DND-41 (cell line): ENCODE data around the gene CCDC3.

Source experiments
- ATAC-seq: fragments of 200-7000 bp; cut with Tn5 transposase; 3 replicates; pipeline ENCODE4 v1.9.1; 2021; ENCODE audit warnings: low read depth; ENCODE audit not compliant: insufficient read depth
- DNase-seq: peaks from one replicate; pipeline ENCODE4 v3.0.0-alpha.2; 2020
- H2AFZ ChIP-seq: 2 replicates; pipeline ENCODE4 v1.6.0; 2012; ENCODE audit warnings: low read depth, low read length
- H3K27ac ChIP-seq: 2 replicates; pipeline ENCODE4 v1.5.1; 2012; ENCODE audit warnings: low read length, inconsistent platforms
- H3K27me3 ChIP-seq: fragments of 200-600 bp; sonication (generic); 2 replicates; pipeline ENCODE4 v1.6.0; 2012; ENCODE audit warnings: low read length, mild to moderate bottlenecking, inconsistent platforms; ENCODE audit not compliant: insufficient read depth, poor library complexity
- H3K36me3 ChIP-seq: 2 replicates; pipeline ENCODE4 v1.5.1; 2012; ENCODE audit warnings: low read length, inconsistent platforms; ENCODE audit not compliant: insufficient read depth
- H3K4me1 ChIP-seq: 2 replicates; pipeline ENCODE4 v1.5.1; 2012; ENCODE audit warnings: mild to moderate bottlenecking, low read length; ENCODE audit not compliant: insufficient read depth
- H3K4me2 ChIP-seq: 2 replicates; pipeline ENCODE4 v1.6.0; 2012; ENCODE audit warnings: mild to moderate bottlenecking, moderate library complexity, low read length, inconsistent platforms; ENCODE audit not compliant: insufficient read depth
- H3K4me3 ChIP-seq, 2 experiments: fragments of 200-600 bp in 1 of 2; shearing (Covaris generic) in 1 of 2; 2 replicates each; pipeline ENCODE4 v1.5.1; 2012 to 2016; ENCODE audit warnings: inconsistent platforms in 2 of 2, low read length in 2 of 2, mild to moderate bottlenecking in 2 of 2, low read depth in 1 of 2, moderate library complexity in 1 of 2
- H3K79me2 ChIP-seq: 2 replicates; pipeline ENCODE4 v1.6.0; 2012; ENCODE audit warnings: low read length, inconsistent platforms; ENCODE audit not compliant: insufficient read depth
- H3K9ac ChIP-seq: 2 replicates; pipeline ENCODE4 v1.6.0; 2012; ENCODE audit warnings: low read depth, mild to moderate bottlenecking, inconsistent platforms, low read length, moderate library complexity
- H3K9me3 ChIP-seq: 2 replicates; pipeline ENCODE4 v1.5.1; 2012; ENCODE audit warnings: low read length, moderate library complexity, mild to moderate bottlenecking, inconsistent platforms; ENCODE audit not compliant: insufficient read depth, severe bottlenecking
- H4K20me1 ChIP-seq: 2 replicates; pipeline ENCODE4 v1.6.0; 2012; ENCODE audit warnings: low read length; ENCODE audit not compliant: insufficient read depth
- CTCF ChIP-seq: IDR thresholded peaks from 2 replicates; pipeline ENCODE4 v1.5.1; 2012; ENCODE audit warnings: borderline replicate concordance, low read length, moderate library complexity, mild to moderate bottlenecking; ENCODE audit not compliant: poor library complexity, severe bottlenecking; ENCODE audit errors: extremely low read depth
- EZH2 ChIP-seq: IDR thresholded peaks from 3 replicates; pipeline ENCODE4 v1.6.1; 2012; ENCODE audit warnings: borderline replicate concordance, low read depth, mild to moderate bottlenecking, moderate library complexity, low read length, inconsistent platforms; ENCODE audit not compliant: severe bottlenecking

Gene CCDC3

GRCh38 chr10:13000431-13000830, 1.1 kb downstream of the CCDC3 start:
- no peak overlapping the region for H3K9ac ChIP-seq
- H4K20me1 ChIP-seq, result no peaks in the 10 kb centered on the region
- no peaks in the 10 kb centered on the region for H3K79me2 ChIP-seq
- H3K4me3 ChIP-seq, result no peak overlapping the region
- no peak for TF ChIP-seq CTCF
- TF ChIP-seq EZH2, result no peak
- no peak overlapping the region for H3K27ac ChIP-seq
- H3K4me2 ChIP-seq, result no peak overlapping the region
- ATAC-seq (no peak), DNase-seq (no peak)
- H3K36me3 ChIP-seq, result no peaks in the 10 kb centered on the region
- H3K27me3 ChIP-seq, result peaks cover 6% of the 10 kb centered on the region
- H3K9me3 ChIP-seq, result no peaks in the 10 kb centered on the region
- H3K4me1 ChIP-seq, result no peaks in the 10 kb centered on the region
- H2AFZ ChIP-seq, result no peak overlapping the region

GRCh38 chr10:12999849-13000248, 1.7 kb downstream of the CCDC3 start:
- no peaks in the 10 kb centered on the region for H3K79me2 ChIP-seq
- no peak overlapping the region for H3K4me3 ChIP-seq
- H3K36me3 ChIP-seq, result no peaks in the 10 kb centered on the region
- no peak overlapping the region for H2AFZ ChIP-seq
- no peak overlapping the region for H3K4me2 ChIP-seq
- ATAC-seq (no peak), DNase-seq (no peak)
- no peaks in the 10 kb centered on the region for H3K4me1 ChIP-seq
- H3K9ac ChIP-seq, result no peak overlapping the region
- no peak for TF ChIP-seq EZH2
- no peak for TF ChIP-seq CTCF
- no peak overlapping the region for H3K27ac ChIP-seq
- H3K27me3 ChIP-seq, result peaks cover 8% of the 10 kb centered on the region
- H4K20me1 ChIP-seq, result no peaks in the 10 kb centered on the region
- no peaks in the 10 kb centered on the region for H3K9me3 ChIP-seq

GRCh38 chr10:12995425-12995861, 6.1 kb downstream of the CCDC3 start:
- no peak overlapping the region for H2AFZ ChIP-seq
- H3K27me3 ChIP-seq, result peaks cover 8% of the 10 kb centered on the region
- H3K27ac ChIP-seq, result no peak overlapping the region
- no peak overlapping the region for H3K9ac ChIP-seq
- H4K20me1 ChIP-seq, result no peaks in the 10 kb centered on the region
- no peak overlapping the region for H3K4me3 ChIP-seq
- no peaks in the 10 kb centered on the region for H3K79me2 ChIP-seq
- H3K4me2 ChIP-seq, result no peak overlapping the region
- DNase-seq, result no peak
- no peak for ATAC-seq
- no peaks in the 10 kb centered on the region for H3K9me3 ChIP-seq
- H3K4me1 ChIP-seq, result no peaks in the 10 kb centered on the region
- no peaks in the 10 kb centered on the region for H3K36me3 ChIP-seq
- TF ChIP-seq EZH2 (no peak), CTCF (no peak)

- H3K27ac ChIP-seq, result no peak overlapping the region
- no peaks in the 10 kb centered on the region for H3K9me3 ChIP-seq
- DNase-seq, result no peak
- H4K20me1 ChIP-seq, result no peaks in the 10 kb centered on the region
- H3K36me3 ChIP-seq, result no peaks in the 10 kb centered on the region
- H3K4me3 ChIP-seq, result no peak overlapping the region
- H3K79me2 ChIP-seq, result no peaks in the 10 kb centered on the region
- H2AFZ ChIP-seq, result no peak overlapping the region
- peaks cover 8% of the 10 kb centered on the region for H3K27me3 ChIP-seq
- no peak for ATAC-seq
- H3K4me2 ChIP-seq, result no peak overlapping the region
- no peak overlapping the region for H3K9ac ChIP-seq
- no peak for TF ChIP-seq EZH2
- TF ChIP-seq CTCF, result no peak
- H3K4me1 ChIP-seq, result no peaks in the 10 kb centered on the region
Observed at GRCh38 chr10:12993595-12993994, 7.9 kb downstream of the CCDC3 start.
